H1 (cell line): ENCODE data around the gene NR2E3. TPM values are rescaled to one million over a fixed set of nuclear protein-coding genes. Genes with fewer than 3 reads are reported as not detected.

Experiments
- CTCF ChIA-PET: fragments of 300-600 bp; sonication (Branson Sonifier 250); formaldehyde crosslinking; loops from one replicate; lab custom pipeline; 2021; ENCODE audit not compliant: partially characterized antibody; lab: Charles Lee
- POLR2A ChIA-PET: fragments of 300-600 bp; sonication (Branson Sonifier 250); formaldehyde crosslinking; loops from one replicate; lab custom pipeline; 2021; ENCODE audit warnings: inconsistent platforms; ENCODE audit not compliant: partially characterized antibody; lab: Charles Lee
- DNase-seq, 2 experiments: peaks; one replicate each; pipeline versions ENCODE4 v3.0.0 to v3.0.0-alpha.2; 2010 to 2022; ENCODE audit warnings: low spot score in 2 of 2, low read depth in 1 of 2, mixed read lengths in 1 of 2
- FAIRE-seq: peaks from 2 replicates; lab custom pipeline; 2011; peaks lifted over from hg19 to GRCh38; lab: Jason Lieb, UNC
- H2AFZ ChIP-seq: 2 replicates; pipeline ENCODE4 v1.8.1; 2012; ENCODE audit warnings: low read length, inconsistent platforms
- H2AK5ac ChIP-seq: 2 replicates; pipeline ENCODE4 v1.6.1; 2013; ENCODE audit warnings: low read depth, low read length
- H2BK120ac ChIP-seq: replicated peaks from 2 replicates; pipeline ENCODE3; 2013; ENCODE audit warnings: low read depth, low read length, inconsistent platforms
- H2BK12ac ChIP-seq: 2 replicates; pipeline ENCODE4 v1.6.1; 2013; ENCODE audit warnings: low read depth, low read length
- H2BK15ac ChIP-seq: 2 replicates; pipeline ENCODE4 v1.6.1; 2013; ENCODE audit warnings: low read length
- H2BK20ac ChIP-seq: 2 replicates; pipeline ENCODE4 v1.6.1; 2013; ENCODE audit warnings: low read length
- H2BK5ac ChIP-seq: 2 replicates; pipeline ENCODE4 v1.6.1; 2013; ENCODE audit warnings: low read depth, low read length
- H3K14ac ChIP-seq: 2 replicates; pipeline ENCODE4 v1.6.1; 2013; ENCODE audit warnings: inconsistent platforms; ENCODE audit not compliant: insufficient read length
- H3K18ac ChIP-seq: 2 replicates; pipeline ENCODE4 v1.6.1; 2013; ENCODE audit warnings: low read length; ENCODE audit errors: extremely low read depth
- H3K23ac ChIP-seq: 2 replicates; pipeline ENCODE4 v1.6.1; 2013; ENCODE audit warnings: inconsistent platforms; ENCODE audit not compliant: insufficient read length
- H3K23me2 ChIP-seq: 2 replicates; pipeline ENCODE4 v1.6.1; 2013; ENCODE audit warnings: low read depth, low read length
- H3K27ac ChIP-seq: 2 replicates; pipeline ENCODE4 v1.6.1; 2011; ENCODE audit warnings: low read depth, low read length, inconsistent platforms
- H3K27me3 ChIP-seq, 4 experiments: replicated peaks in 1 of 4; 1 replicate in 1 of 4; 2 replicates in 3 of 4; pipeline versions ENCODE4 v1.6.1 to v1.8.1; 2011 to 2013; ENCODE audit warnings: low read length in 3 of 4, mild to moderate bottlenecking in 3 of 4, inconsistent platforms in 2 of 4, mixed read lengths in 2 of 4, moderate library complexity in 1 of 4; ENCODE audit not compliant: control insufficient read depth in 3 of 4, insufficient read depth in 3 of 4; ENCODE audit errors: extremely low read depth in 1 of 4
- H3K36me3 ChIP-seq, 4 experiments: 2 replicates each; pipeline versions ENCODE4 v1.6.1 to v1.8.1; 2011 to 2013; ENCODE audit warnings: mild to moderate bottlenecking in 4 of 4, low read length in 3 of 4, moderate library complexity in 2 of 4, control low read depth in 1 of 4, inconsistent platforms in 1 of 4; ENCODE audit not compliant: insufficient read depth in 4 of 4, control insufficient read depth in 2 of 4
- H3K4ac ChIP-seq: replicated peaks from 2 replicates; pipeline ENCODE3; 2013; ENCODE audit warnings: low read length, low read depth, mixed read lengths, inconsistent platforms; ENCODE audit not compliant: insufficient read length
- H3K4me1 ChIP-seq, 4 experiments: replicated peaks in 1 of 4; 1 replicate in 1 of 4; 2 replicates in 3 of 4; pipeline versions ENCODE4 v1.6.1 to v1.8.1; 2011 to 2013; ENCODE audit warnings: low read length in 3 of 4, inconsistent platforms in 2 of 4, mixed read lengths in 1 of 4; ENCODE audit not compliant: insufficient read depth in 4 of 4, control insufficient read depth in 3 of 4
- H3K4me2 ChIP-seq, 2 experiments: 2 replicates each; pipeline versions ENCODE4 v1.6.1 to v1.8.1; 2011 to 2013; ENCODE audit warnings: low read depth in 2 of 2, low read length in 2 of 2, control low read depth in 1 of 2, inconsistent platforms in 1 of 2, mild to moderate bottlenecking in 1 of 2; ENCODE audit not compliant: insufficient read depth in 1 of 2
- H3K4me3 ChIP-seq, 4 experiments: fragments of 200-600, 300-600 bp in 1 of 4; sonication (generic), shearing (Covaris generic), sonication (Bioruptor Twin) in 1 of 4; 2 replicates each; pipeline versions ENCODE4 v1.5.1 to v1.8.1; 2011 to 2016; ENCODE audit warnings: low read length in 4 of 4, low read depth in 3 of 4, control low read depth in 2 of 4, inconsistent platforms in 2 of 4, mild to moderate bottlenecking in 2 of 4, mixed read lengths in 1 of 4, moderate library complexity in 1 of 4; ENCODE audit not compliant: insufficient read depth in 2 of 4; ENCODE audit errors: extremely low read depth in 1 of 4
- H3K56ac ChIP-seq: replicated peaks from 2 replicates; pipeline ENCODE3; 2013; ENCODE audit warnings: low read depth, mild to moderate bottlenecking, mixed read lengths, low read length, inconsistent platforms; ENCODE audit not compliant: insufficient read length
- H3K79me1 ChIP-seq: 2 replicates; pipeline ENCODE4 v1.6.1; 2013; ENCODE audit warnings: low read depth, low read length, control low read depth
- H3K79me2 ChIP-seq, 2 experiments: 2 replicates each; pipeline versions ENCODE4 v1.6.1 to v1.8.1; 2012 to 2013; ENCODE audit warnings: low read length in 2 of 2, mild to moderate bottlenecking in 2 of 2, inconsistent platforms in 1 of 2; ENCODE audit not compliant: insufficient read depth in 2 of 2, control insufficient read depth in 1 of 2
- H3K9ac ChIP-seq, 4 experiments: replicated peaks in 1 of 4; 1 replicate in 1 of 4; 2 replicates in 3 of 4; pipeline versions ENCODE4 v1.6.1 to v1.8.1; 2011 to 2013; ENCODE audit warnings: low read depth in 3 of 4, low read length in 3 of 4, control low read depth in 2 of 4, mild to moderate bottlenecking in 2 of 4, moderate library complexity in 2 of 4, inconsistent platforms in 1 of 4; ENCODE audit errors: extremely low read depth in 1 of 4
- H3K9me3 ChIP-seq, 2 experiments: 2 replicates each; pipeline versions ENCODE4 v1.6.1 to v1.8.1; 2012 to 2013; ENCODE audit warnings: mild to moderate bottlenecking in 2 of 2, moderate library complexity in 2 of 2, control low read depth in 1 of 2, inconsistent platforms in 1 of 2, low read depth in 1 of 2, low read length in 1 of 2, mixed read lengths in 1 of 2; ENCODE audit not compliant: insufficient read depth in 2 of 2
- H4K20me1 ChIP-seq, 2 experiments: replicated peaks in 1 of 2; 2 replicates each; pipeline versions ENCODE3 to v1.8.1; 2011 to 2013; ENCODE audit warnings: inconsistent platforms in 2 of 2, low read length in 2 of 2, mild to moderate bottlenecking in 1 of 2; ENCODE audit not compliant: insufficient read depth in 2 of 2, control insufficient read depth in 1 of 2
- H4K5ac ChIP-seq: 2 replicates; pipeline ENCODE4 v1.6.1; 2013; ENCODE audit warnings: low read length, low read depth, mixed read lengths, inconsistent platforms; ENCODE audit not compliant: insufficient read length
- H4K8ac ChIP-seq: 2 replicates; pipeline ENCODE4 v1.8.0; 2013; ENCODE audit warnings: mild to moderate bottlenecking, moderate library complexity, low read length, inconsistent platforms; ENCODE audit not compliant: insufficient read depth; ENCODE audit errors: extremely low read depth
- H4K91ac ChIP-seq: replicated peaks from 2 replicates; pipeline ENCODE3; 2013; ENCODE audit warnings: low read length, mixed read lengths, inconsistent platforms; ENCODE audit not compliant: insufficient read length
- ATF3 ChIP-seq: IDR thresholded peaks from 2 replicates; pipeline ENCODE4 v1.6.1; 2011; ENCODE audit warnings: low read depth, mild to moderate bottlenecking, low read length; ENCODE audit not compliant: insufficient read depth
- BACH1 ChIP-seq: IDR thresholded peaks from 2 replicates; pipeline ENCODE4 v1.6.1; 2012; ENCODE audit warnings: low read length, improper control_type of control experiment
- CEBPB ChIP-seq: IDR thresholded peaks from 2 replicates; pipeline ENCODE4 v1.6.1; 2012; ENCODE audit warnings: low read depth, low read length
- EP300 ChIP-seq, 2 experiments: IDR thresholded peaks; 1 replicate in 1 of 2; 2 replicates in 1 of 2; pipeline ENCODE4 v1.6.1; 2011 to 2012; ENCODE audit warnings: low read depth in 2 of 2, low read length in 2 of 2, mild to moderate bottlenecking in 2 of 2, borderline replicate concordance in 1 of 2, inconsistent platforms in 1 of 2, moderate library complexity in 1 of 2
- EZH2 ChIP-seq: fragments of 200-600 bp; sonication (generic); IDR thresholded peaks from 2 replicates; pipeline ENCODE4 v1.7.1; 2012; ENCODE audit warnings: low read depth, mild to moderate bottlenecking, moderate library complexity, low read length, inconsistent platforms; ENCODE audit not compliant: severe bottlenecking
- GABPA ChIP-seq: IDR thresholded peaks from 2 replicates; pipeline ENCODE4 v1.6.1; 2011; ENCODE audit warnings: mild to moderate bottlenecking, low read length, moderate library complexity, borderline replicate concordance; ENCODE audit not compliant: insufficient read depth
- KDM4A ChIP-seq: IDR thresholded peaks from one replicate; pipeline ENCODE4 v1.7.1; 2012; ENCODE audit warnings: low read depth, mild to moderate bottlenecking, moderate library complexity, low read length, inconsistent platforms; ENCODE audit not compliant: severe bottlenecking
- MAFK ChIP-seq: IDR thresholded peaks from 2 replicates; pipeline ENCODE4 v1.6.1; 2012; ENCODE audit warnings: low read depth, mild to moderate bottlenecking, improper control_type of control experiment, low read length
- SIRT6 ChIP-seq: IDR thresholded peaks from one replicate; pipeline ENCODE4 v1.7.1; 2012; ENCODE audit warnings: low read length, inconsistent platforms
- TAF7 ChIP-seq: optimal IDR thresholded peaks from 2 replicates; pipeline ENCODE3; 2011; ENCODE audit warnings: low read depth, mild to moderate bottlenecking, inconsistent platforms, low read length, moderate library complexity, borderline replicate concordance
- TCF12 ChIP-seq: IDR thresholded peaks from 2 replicates; pipeline ENCODE4 v1.6.1; 2011; ENCODE audit warnings: low read depth, mild to moderate bottlenecking, low read length
- WGBS, 2 experiments: shearing (Covaris generic) in 1 of 2; methylation state at CpG; one replicate each; pipeline versions ENCODE4 v1.1.6 to v1.1.7; 2013 to 2015; ENCODE audit warnings: low lambda C conversion rate in 2 of 2, mixed read lengths in 2 of 2, inconsistent platforms in 1 of 2, low coverage in 1 of 2, missing lambda C conversion rate in 1 of 2; ENCODE audit not compliant: insufficient replicate concordance in 2 of 2, insufficient coverage in 1 of 2, insufficient read length in 1 of 2; ENCODE audit errors: extremely low coverage in 1 of 2, missing lambda C conversion rate in 1 of 2; 5-methylcytosine and 5-hydroxymethylcytosine counted together
- polyA plus RNA-seq, 7 experiments: library from polyadenylated mRNA; depleted of rRNA in 3 of 7; stranded (reverse) in 5 of 7; unstranded in 2 of 7; fragments of >200 nt in 5 of 7; fragments of 200-250 nt in 2 of 7; gene quantifications; 1 replicate in 5 of 7; 2 replicates in 1 of 7; 4 replicates in 1 of 7; pipeline versions ENCODE4 v1.2.1 to v1.2.3, GENCODE V29; 2011 to 2013; ENCODE audit warnings: missing spikeins in 2 of 7, mixed read lengths in 2 of 7
- total RNA-seq: library from RNA; stranded (reverse); fragmentation: NEBNext Ultra II Directional; extraction: Animal tissue kit (Norgen Biotek cat#: 25700); gene quantifications from 2 replicates; pipeline ENCODE4 v1.2.1, GENCODE V29; 2021

Gene NR2E3
- total and polyA plus RNA-seq, 2 of the 8 experiments (the other 6 are each of a cell fraction or from before 2014, with no cell fraction given), result 0.56 to 0.80 TPM

DNA sequence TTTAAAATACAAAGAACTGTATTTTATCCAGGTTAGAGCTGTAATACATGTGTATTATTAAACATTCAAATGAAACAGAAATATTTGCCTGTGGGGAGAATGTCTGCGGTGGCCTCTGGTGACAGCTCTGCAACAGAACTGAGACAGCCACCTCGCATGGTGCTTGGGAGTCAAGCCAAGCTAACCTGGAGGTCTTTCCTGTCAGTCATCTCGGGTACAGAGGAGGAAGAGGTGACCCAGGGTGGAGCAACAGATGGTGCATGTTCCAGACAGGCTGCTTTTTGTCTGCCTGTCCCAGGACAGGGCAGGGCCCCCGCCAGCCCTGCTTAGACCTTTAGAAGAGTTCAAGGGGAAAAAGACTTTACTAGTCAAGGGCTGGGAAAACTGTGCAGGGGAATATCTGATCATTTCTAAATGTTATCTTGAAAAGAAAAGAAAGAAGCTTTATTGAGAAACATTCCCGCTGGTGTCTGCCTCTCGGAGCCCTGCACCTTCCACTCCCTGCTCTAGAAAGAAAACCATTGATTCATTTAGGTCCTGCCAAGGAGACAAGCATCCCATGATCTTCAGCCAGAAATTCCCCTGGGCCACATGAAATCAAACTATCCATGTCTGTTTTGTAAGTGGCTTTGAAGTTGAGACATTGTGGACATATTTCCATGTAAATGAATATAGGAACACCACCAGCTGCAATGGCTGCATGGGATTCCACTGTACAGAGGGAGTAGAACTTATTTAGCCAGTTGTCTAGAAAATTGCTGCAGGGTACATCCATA is 5.5 kb upstream of the NR2E3 start:
- TF ChIP-seq CEBPB (no peak), EZH2 (no peak), TAF7 (no peak), BACH1 (no peak), EP300 (IDR thresholded peaks at IDR 0.05; ENCODE audit: borderline replicate concordance in 1 of 2, low read depth in 2 of 2, low read length in 2 of 2) (no peak), KDM4A (no peak), TCF12 (no peak), GABPA (no peak), ATF3 (no peak), MAFK (no peak), SIRT6 (no peak)
- TF ChIP-seq, all 59 proteins: peak for 0
- Histone ChIP-seq H4K8ac (no peak overlapping the region), H3K79me2 (no peaks in the 10 kb centered on the region), H2BK12ac (no peak overlapping the region; the same call in 1 of the 2 replicates), H3K27ac (no peak overlapping the region), H3K9ac (no peak overlapping the region), H3K4me2 (no peak overlapping the region), H3K18ac (no peak overlapping the region), H2BK15ac (0 out of 2 replicates have a peak overlapping the region, but pooled peaks have one; percentile 46), H3K4me3 (no peak overlapping the region), H3K56ac (no peak overlapping the region), H2AK5ac (no peak overlapping the region), H2AFZ (no peak overlapping the region), H3K23ac (no peak overlapping the region), H2BK20ac (no peak overlapping the region), H4K20me1 (no peaks in the 10 kb centered on the region), H3K9me3 (no peaks in the 10 kb centered on the region), H2BK5ac (peak overlapping the region; percentile 28; the same call in 1 of the 2 replicates), H4K5ac (no peak overlapping the region), H3K79me1 (no peaks in the 10 kb centered on the region), H3K4ac (no peak overlapping the region), H3K27me3 (no peaks in the 10 kb centered on the region), H3K36me3 (no peaks in the 10 kb centered on the region), H3K4me1 (peaks cover 12 to 27% (median 21%) of the 10 kb centered on the region in 4 experiments), H3K14ac (no peak overlapping the region), H3K23me2 (peaks cover 4% of the 10 kb centered on the region; the same call in 1 of the 2 replicates), H2BK120ac (no peak overlapping the region), H4K91ac (no peak overlapping the region)
- ChIA-PET POLR2A (no interaction called here), CTCF (interaction anchor here (0.6 to 5.6 kb wide), 9 partner anchors 13 to 351 kb away, joined by 3 to 67 read pairs (median 5); no protein-coding TSS in a partner anchor)
- no peak for DNase-seq
- FAIRE-seq, result no peak
- WGBS, 2 experiments, result 96% methylated on average over 6 of the region's 6 CpGs; no CpG with 5 or more reads in 1 of the 2 experiments
